GM21737 (cell line): Measurements from ENCODE around the gene DNAJC25.
"Not testable (repeated sequence)": the region's sequence is repeated elsewhere in the genome, so short reads cannot be mapped to it uniquely, and the experiment has no call there.

ENCODE experiments used
- ATAC-seq: cut with Tn5 transposase; IDR thresholded peaks from one replicate; pipeline ENCODE4 v1.9.1; 2021; ENCODE audit warnings: mild to moderate bottlenecking, moderate library complexity; ENCODE audit not compliant: unreplicated experiment

DNAJC25 gene

DNA sequence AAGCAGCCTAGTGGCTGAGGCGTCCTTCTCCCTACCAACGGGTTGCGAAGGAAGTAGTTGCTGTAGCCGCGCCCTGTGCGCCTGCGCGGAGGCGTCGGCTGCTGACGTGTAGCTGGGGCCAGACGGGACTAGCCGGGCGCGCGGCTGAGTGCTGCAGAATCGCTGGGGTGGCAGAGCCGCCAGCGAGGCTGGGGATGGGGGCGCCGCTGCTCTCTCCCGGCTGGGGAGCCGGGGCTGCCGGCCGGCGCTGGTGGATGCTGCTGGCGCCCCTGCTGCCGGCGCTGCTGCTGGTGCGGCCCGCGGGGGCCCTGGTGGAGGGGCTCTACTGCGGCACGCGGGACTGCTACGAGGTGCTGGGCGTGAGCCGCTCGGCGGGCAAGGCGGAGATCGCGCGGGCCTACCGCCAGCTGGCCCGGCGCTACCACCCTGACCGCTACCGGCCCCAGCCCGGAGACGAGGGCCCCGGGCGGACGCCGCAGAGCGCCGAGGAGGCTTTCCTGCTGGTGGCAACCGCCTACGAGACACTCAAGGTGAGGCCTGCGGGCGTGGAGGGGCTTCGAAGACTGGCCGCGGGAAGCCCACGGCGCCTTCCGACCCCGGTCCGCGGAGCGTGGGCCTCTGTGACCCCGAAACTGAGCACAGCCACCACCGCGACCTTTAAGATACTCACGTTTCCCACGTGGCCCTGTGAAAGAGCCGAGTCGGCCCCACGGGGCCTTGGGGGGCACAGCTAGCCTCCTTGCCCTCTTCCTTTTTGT lies at the start of gene DNAJC25:
TSS of gene DNAJC25 (plus strand) at position 121 of the 758 bp plus-strand sequence. CDS start at position 195, 74 bp downstream.
- ATAC-seq: peak; percentile 98

DNA sequence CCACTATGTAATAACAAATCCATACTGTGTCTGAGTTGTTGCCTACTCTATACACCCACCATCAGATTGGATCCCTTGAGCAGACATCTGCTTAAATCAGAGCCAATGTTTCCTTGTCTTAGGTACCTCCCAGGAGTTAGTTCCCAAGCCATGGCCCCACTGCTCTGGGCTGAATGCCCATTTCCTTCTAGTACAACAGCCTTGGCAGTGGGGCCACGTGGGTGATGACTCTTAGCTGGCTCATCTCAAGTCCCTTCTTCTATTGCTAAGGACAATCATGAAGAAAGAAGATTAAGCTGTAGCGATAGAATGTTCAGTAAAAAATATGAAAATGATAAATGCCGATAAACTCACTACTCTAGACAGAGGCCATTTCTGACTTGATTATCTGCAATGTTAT lies 48.2 kb upstream of the DNAJC25 start:
- ATAC-seq: no peak

DNA sequence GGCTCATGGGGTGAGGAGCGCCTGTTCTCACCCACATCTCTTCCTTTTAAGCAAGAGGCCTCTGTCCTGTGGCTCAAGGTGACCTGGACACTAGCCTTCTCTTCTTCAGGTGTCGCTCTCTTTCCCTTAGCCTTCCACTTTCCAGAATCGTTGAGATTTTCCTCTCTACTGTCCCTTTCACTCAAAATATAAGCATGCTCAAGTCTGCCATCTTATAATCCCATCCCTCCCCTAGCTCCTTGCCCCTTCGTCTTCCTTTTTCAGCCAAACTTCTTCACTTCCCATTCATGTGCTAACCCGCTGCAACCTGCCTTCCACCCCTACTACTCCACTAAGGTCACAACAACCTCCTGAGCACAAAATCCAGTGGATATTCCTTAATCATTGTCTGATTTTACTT lies 44.8 kb upstream of the DNAJC25 start:
- no peak for ATAC-seq

DNA sequence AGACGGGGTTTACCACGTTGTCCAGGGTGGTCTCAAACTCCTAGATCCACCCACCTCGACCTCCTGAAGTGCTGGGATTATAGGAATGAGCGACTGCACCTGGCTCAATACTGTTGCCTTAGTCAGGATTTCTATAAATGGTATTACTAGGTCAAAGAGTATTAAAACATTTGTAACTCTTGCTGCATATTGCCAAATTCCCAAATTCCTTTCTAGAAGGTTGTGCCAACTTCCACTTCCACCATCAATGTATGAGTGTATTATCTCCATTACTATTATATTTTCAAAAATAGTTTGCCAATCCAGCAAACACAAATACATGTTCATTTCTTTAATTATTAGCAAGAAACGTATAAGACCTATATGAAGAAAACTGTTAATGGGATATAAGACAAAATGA lies 42.3 kb upstream of the DNAJC25 start:
- no peak for ATAC-seq

DNA sequence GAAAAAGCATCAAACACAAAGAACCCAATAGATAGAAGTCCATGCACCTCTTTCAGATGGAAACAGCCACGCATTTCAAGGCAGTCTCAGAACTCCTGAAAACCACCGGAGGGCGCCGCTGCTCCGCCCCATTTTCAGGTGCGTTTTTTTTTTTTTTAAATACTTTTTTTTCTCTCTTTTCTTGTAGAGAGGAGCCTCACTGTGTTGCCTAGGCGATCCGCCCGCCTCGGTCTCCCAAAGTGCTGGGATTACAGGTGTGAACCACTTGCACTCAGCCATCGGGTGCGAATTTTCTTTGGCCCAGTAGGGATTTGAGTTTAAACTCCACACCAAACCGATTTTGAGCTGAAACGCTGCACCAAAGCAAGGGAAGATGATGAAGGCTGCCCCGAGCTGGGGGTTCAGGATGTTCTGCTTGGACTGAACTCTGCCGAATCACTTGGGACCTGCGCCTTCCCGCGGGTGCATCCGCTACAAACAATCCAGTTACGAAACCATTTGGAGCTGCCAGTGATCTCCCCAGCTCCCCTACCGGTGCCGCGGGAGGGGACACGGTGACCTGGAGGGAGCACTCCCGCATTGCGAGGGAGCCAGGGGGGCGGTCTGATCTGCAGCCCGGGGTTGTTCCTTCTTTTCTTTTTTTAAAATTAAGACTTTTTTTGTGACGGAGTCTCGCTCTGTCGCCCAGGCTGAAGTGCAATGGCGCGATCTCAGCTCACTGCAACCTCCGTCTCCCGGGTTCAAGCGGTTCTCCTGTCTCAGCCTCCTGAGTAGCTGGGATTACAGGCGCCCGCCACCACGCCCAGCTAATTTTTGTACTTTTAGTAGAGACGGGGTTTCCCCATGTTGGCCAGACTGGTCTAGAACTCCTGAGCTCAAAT lies 33.0 kb upstream of the DNAJC25 start:
- ATAC-seq: no peak

DNA sequence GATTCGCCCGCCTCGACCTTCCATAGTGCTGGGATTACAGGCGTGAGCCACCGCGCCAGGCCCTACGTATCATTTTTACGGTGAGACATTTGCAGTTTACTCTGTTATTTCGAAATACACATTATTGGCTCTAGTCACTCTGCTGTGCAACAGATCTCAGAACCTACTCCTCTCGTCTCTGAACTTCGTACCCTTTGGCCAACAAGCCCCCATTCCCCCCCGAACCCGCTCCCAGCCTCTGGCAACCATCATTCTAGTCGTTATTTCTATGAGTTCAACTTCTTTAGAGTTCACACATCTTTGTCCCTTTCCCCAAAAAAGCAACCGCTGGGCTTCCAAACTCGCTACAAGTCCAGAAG lies 32.4 kb upstream of the DNAJC25 start:
- no peak for ATAC-seq

DNA sequence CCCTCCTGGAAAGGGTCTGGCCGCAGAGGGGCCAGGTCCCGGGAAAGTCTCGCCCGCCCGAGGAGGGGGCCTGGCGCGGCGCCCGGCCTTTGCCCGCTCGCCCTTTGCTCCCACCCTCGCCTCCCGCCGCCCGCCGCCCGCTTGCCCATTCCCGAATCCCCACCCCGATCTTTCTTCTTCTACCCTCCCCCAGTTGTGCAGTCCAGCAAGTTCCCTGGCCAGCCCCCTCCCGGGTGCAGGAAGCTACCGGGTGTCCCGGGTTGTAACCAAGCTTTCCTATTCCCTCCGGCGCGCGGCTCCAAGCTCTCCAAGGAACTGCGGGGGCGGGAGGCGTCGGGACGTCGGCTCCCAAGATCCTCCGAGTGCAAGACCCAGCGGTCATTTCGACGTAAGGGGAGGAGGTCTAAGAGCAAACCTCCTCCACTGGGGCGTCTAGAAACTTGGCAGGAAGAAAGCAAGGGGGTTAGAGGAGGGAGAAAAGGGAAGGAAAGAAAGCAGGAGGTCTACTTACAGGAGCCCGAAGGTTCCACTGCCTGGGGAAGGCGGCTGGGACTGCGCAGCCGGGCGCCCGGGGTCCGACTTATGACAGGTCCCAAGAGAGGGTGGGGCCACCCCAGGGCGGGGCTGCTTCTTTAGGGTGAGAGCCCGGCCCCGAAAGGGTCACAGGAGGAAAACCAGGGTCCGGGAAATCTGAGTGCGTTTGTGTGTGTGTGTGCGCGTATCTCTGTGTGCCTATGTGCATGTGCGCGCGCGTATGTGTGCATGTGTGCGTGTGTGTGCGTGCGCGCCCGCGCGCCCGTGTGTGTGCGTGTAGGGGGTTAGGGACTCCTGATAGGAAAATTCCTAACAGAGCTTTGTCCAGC lies 31.8 kb upstream of the DNAJC25 start, which contains the start of gene PTGR1:
TSS of gene PTGR1 (minus strand) at position 556 of the 863 bp plus-strand sequence. CDS start 2,225 bp downstream, outside the sequence.
- no peak for ATAC-seq

DNA sequence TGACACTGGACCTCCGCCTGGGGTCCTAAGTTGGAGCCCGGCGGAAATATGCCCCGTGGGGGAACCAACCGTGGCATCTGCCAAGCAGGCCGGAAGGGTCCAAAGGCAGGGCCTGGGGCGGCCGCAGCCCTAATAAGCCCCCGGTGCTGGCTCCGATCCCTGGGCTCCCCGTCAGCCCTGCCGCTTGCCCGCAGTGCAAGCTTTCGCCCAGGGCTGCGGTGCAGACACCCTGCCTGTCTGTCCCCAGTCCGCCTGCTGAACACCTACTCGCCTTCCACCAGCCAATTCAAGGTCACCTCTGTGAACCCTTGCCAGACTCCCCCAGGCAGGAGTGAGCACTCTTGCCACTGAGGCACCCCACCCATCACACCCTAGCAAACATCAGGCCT lies 31.2 kb upstream of the DNAJC25 start:
- no peak for ATAC-seq

DNA sequence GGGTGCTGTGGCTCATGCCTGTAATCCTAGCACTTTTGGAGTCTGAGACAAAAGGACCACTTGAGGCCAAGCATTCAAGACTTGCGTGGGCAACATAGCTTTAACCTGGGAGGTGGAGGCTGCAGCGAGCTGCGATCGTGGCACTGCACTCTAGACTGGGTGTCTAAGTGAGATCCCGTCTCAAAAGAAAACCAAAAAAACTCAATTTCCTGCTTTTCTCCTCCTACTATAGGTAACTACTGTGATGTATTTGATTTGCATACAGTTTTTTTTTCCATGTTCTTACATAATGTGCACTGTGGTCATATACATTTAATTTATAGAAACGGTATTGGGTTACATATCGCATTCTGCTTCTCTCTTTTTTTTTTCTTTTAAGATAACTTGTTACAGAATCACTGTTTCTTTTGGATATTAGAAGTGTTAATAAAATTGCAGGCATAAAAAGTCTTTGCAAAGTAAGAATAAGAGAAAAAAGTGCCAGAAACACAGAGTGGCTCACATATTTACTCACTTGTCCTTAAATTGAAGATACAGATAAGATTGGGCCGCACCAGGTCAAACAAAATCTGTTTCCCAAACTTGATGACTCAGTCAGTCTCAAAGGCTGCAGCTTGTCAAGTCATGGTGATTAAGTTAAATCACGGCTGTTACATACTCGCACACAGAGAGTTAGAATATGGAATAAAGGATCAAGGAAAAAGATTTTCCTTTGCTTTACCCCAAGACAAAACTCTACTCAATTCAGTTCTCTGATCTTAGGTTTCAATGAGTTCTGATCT lies 29.7 kb upstream of the DNAJC25 start:
- ATAC-seq: no peak

DNA sequence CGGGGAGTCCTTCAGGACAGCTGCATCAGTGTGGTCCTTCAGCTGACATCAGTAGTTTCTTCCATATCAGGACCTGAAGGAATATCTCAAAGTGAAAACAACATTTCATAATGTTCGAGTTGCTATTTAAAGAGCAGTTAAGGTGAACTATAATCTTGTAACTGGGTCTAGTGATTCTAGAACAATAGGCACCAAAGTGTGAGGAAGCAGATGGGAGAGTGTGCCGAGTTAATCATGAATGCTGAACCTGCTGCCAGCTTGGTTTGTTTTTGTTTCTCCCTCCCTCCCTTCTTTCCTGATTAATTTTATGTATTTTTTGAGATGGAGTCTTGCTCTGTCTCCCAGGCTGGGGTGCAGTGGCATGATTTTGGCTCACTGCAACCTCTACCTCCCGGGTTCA lies 28.1 kb upstream of the DNAJC25 start:
- no peak for ATAC-seq

DNA sequence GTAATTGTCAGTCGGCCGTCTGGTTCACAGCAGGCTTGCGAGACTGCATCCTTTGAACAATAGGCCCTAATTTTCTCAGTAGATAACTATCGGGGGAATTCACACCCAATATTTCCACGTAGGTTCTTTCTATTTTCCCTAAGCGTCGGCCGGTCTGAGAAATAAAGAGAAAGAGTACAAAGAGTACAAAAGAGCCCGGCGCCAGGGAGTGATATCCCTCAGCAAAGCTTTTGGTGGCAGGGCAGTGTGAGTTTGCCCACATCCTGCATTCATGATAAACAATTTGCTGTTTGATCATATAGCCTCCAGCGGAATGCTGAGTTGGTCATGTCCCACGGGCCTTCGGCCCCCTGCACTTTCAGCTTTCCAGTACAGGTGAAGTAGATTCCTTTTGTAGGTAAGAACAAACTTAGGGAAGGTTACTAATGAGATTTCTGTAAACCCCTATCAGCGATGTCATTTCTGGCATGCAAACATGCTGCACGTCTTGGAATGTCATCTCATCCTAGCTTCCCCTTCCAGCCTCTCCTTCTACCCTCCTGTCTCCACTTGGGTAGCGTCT lies 27.0 kb upstream of the DNAJC25 start:
- ATAC-seq: no peak

DNA sequence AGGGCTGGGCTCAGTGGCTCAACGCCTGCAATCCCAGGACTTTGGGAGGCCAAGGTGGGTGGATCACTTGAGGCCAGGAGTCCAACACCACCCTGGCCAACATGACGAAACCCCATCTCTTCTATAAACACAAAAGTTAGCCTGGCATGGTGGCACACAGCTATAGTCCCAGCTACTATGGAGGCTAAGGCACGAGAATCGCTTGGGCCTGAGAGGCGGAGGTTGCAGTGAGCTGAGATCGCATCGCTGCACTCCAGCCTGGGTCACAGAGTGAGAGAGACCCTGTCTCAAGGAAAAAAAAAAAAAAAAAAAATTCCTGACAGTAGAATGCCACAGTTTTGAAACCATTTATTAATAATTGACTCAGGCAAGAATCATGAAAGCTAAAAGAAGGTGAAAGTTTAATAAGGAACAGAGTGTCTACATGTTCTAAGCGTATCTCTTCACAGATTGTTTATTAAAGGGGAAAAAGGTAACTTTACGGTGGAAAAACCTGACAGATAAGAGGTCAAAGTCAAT lies 26.0 kb upstream of the DNAJC25 start:
- no peak for ATAC-seq

DNA sequence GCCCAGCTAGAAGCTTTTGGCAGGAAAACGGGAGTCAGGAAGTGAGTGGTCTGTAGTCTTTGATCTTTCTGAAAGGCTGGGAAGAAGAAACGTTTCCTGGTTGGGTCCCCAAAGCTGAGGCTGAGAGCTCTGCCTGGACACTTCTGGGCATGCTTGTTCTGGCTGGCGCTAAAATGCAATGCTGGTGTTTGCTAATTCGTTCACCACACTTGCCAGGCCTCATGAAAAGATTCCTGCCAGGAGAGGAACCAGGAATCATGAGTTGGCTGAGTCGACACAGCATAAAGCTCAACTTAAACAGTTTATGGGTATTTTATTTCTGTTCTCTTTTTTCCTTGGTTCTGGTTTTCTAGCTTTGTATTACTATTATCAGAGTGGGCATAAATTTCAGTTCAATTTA lies 21.0 kb upstream of the DNAJC25 start:
- no peak for ATAC-seq

DNA sequence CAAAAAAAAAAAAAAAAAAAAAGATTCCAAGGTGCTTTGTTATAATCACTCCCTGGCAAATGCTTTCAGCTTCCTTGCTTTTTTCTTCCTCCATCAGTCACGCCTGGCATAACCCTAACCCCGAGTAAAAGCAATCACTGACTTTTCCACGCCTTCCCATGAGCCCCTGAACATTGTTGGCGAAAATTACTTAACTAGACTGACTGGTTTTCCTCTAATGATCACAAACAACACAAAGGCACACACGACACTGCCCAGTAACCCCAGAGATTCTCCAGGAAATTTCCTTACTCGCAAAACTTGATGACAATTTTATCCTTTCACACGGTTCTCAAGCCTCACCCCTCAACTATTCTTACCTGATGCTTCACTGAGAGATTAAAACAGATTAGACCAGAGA lies 20.3 kb upstream of the DNAJC25 start:
- ATAC-seq: no peak

DNA sequence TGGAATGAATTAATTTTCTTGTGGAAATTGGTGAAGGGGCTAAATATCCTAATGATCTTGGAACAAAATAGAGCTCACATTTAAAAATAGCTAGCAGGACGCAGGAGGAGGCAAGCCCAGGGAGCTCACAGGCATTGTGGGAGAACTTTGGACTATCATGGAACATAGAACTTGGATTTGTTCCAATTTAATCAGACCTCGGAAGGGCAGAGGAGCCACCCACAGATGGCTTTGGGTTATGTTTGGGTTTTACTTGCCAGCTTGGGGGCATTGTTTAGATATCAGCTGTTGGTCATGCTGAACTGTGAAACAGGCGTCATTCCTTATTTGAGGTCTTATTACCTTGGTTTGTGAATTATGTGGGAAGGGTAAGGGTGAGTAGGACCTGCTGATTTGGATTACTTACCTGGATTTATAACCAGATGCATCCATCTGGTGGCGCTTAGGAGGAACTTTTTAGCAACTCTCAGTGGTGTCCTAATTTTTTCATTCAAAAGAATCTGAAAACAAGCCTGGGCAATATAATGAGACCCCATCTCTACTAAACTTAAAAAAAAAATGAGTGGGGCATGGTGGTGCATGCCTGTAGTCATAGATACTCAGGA lies 17.6 kb upstream of the DNAJC25 start:
- no peak for ATAC-seq

DNA sequence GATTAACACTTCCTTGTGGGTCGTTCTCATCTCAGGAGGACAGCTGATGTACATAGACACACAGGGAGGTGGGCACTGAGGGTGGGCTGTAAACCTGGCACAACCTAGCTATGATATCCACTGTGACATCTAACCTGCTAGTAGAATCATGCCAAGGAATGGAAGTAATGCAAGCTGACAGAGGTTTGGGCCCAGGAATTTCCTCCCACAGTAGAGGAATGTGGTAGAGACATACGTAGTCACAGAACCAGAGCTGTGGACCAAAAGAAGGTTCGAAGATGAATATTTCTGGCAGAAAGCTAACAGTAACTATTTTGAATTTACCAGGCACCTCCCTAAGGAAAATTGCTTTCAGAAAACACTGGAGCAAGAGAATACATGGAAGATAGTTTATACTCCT lies 15.2 kb upstream of the DNAJC25 start:
- ATAC-seq: no peak

DNA sequence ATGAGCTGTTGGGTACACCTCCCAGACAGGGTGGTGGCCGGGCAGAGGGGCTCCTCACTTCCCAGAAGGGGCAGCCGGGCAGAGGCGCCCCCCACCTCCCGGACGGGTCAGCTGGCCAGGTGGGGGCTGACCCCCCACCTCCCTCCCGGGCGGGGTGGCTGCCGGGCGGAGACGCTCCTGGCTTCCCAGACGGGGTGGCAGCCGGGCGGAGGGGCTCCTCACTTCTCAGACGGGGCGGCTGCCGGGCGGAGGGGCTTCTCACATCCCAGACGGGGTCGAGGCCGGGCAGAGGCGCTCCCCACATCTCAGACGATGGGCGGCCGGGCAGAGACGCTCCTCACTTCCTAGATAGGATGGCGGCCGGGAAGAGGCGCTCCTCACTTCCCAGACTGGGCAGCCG lies 13.8 kb upstream of the DNAJC25 start:
- not testable (repeated sequence) for ATAC-seq

DNA sequence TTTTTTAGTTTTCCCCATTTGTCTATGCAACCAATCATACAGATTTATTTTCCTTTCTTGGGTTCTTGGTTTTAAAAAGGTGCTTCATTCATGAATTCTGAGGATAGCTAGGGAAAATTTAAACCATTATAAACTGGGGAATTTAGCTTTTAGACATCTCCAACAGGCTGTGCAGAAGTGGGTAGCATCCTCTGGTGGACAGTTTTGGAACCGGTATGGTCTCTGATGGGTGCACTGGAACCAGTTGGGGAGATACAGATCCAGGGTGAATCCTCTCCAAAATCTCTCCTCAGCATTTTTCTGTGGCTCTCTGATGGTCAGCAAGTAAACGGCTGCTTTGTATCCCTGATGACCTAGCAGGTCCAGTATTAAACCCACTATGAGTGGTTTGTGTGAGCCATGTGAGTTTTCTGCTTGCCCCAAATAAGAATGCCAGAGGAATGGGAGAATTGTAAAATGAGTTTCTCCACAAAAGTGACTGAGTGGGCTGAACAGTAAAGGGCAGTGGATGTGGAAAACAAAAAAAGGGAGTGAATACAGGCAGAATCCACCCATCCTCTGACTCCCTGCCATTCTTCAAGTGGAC lies 9.1 kb upstream of the DNAJC25 start:
- ATAC-seq: no peak

DNA sequence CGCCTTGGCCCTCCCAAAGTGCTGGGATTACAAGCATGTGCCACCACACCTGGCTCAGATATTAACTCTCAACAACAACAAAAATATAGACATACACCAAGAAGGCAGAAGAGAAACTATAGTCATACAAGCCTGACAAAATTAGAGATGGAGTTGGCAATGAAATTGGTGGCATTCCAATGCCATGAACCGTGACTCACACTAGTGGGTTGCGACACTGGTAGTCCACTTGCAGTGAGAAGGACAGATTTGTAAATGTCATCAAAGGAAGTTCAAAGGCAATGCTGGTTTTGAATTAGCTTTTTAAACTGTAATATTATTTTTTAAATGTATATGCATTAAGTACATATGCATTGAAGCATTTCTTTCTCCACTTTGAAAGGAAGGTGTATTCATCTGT lies 8.5 kb upstream of the DNAJC25 start:
- no peak for ATAC-seq
